HepG2 (cell line): Measurements from ENCODE around the gene ASTN2. TPM values are rescaled to one million over a fixed set of nuclear protein-coding genes. Genes with fewer than 3 reads are reported as not detected.

ENCODE experiments used
- ATAC-seq: fragments of 200-7000 bp; cut with Tn5 transposase; 3 replicates; pipeline ENCODE4 v1.9.1; 2020; ENCODE audit warnings: mild to moderate bottlenecking, moderate library complexity
- BruUV-seq: library from RNA; stranded (reverse); fragments of 400-500 nt; replicated peaks from 2 replicates; lab custom pipeline; 2021; lab: Mats Ljungman, UMichigan
- CTCF ChIA-PET: fragments of 300-600 bp; formaldehyde crosslinking; extraction: SDS; loops from one replicate; lab custom pipeline; 2021; ENCODE audit warnings: low total read pairs, inconsistent platforms, low intra/inter-chr PET ratio; lab: Yijun Ruan, JAX
- POLR2A ChIA-PET: fragments of 350-600 bp; sonication (Branson Sonifier 250); formaldehyde crosslinking; loops from one replicate; lab custom pipeline; 2020; ENCODE audit warnings: antibody characterized with exemption, inconsistent platforms; lab: Yijun Ruan, JAX
- DNase-seq: peaks from one replicate; pipeline ENCODE4 v3.0.0-alpha.2; 2015; ENCODE audit warnings: low spot score
- FAIRE-seq: peaks from 3 replicates; lab custom pipeline; 2011; peaks lifted over from hg19 to GRCh38; lab: Jason Lieb, UNC
- H2AFZ ChIP-seq: one replicate; pipeline ENCODE4 v1.6.1; 2011; ENCODE audit warnings: low read length, inconsistent platforms
- H3K27ac ChIP-seq: fragments of 300-600 bp; 3 replicates; pipeline ENCODE4 v1.8.0; 2011; ENCODE audit warnings: mixed run types, mild to moderate bottlenecking, mixed read lengths, low read length, inconsistent platforms; ENCODE audit not compliant: insufficient read depth; ENCODE audit errors: extremely low read length
- H3K27me3 ChIP-seq, 2 experiments: fragments of 200-600 bp in 1 of 2; 2 replicates in 1 of 2; 3 replicates in 1 of 2; pipeline versions ENCODE4 v1.6.0 to v1.8.0; 2011; ENCODE audit warnings: low read length in 2 of 2, mild to moderate bottlenecking in 2 of 2, moderate library complexity in 2 of 2, inconsistent platforms in 1 of 2; ENCODE audit not compliant: insufficient read depth in 2 of 2, control insufficient read depth in 1 of 2
- H3K36me3 ChIP-seq, 2 experiments: fragments of 200-600 bp in 1 of 2; replicated peaks in 1 of 2; 2 replicates in 1 of 2; 3 replicates in 1 of 2; pipeline versions ENCODE4 v1.5.1 to v1.8.0; 2011; ENCODE audit warnings: low read length in 2 of 2, inconsistent platforms in 1 of 2; ENCODE audit not compliant: insufficient read depth in 2 of 2, control insufficient read depth in 1 of 2
- H3K4me1 ChIP-seq: 2 replicates; pipeline ENCODE4 v1.5.1; 2012; ENCODE audit warnings: low read length, inconsistent platforms; ENCODE audit not compliant: insufficient read depth
- H3K4me2 ChIP-seq: 2 replicates; pipeline ENCODE4 v1.6.0; 2011; ENCODE audit warnings: low read depth, low read length, inconsistent platforms
- H3K4me3 ChIP-seq, 3 experiments: fragments of 200-600 bp in 1 of 3; sonication (generic), shearing (Covaris generic) in 1 of 3; replicated peaks in 1 of 3; 2 replicates each; pipeline ENCODE4 v1.5.1; 2011 to 2016; ENCODE audit warnings: low read length in 3 of 3, inconsistent platforms in 2 of 3, low read depth in 2 of 3, mild to moderate bottlenecking in 2 of 3, control low read depth in 1 of 3, mixed read lengths in 1 of 3; ENCODE audit not compliant: insufficient read depth in 1 of 3
- H3K79me2 ChIP-seq: one replicate; pipeline ENCODE4 v1.6.1; 2011; ENCODE audit warnings: low read length, inconsistent platforms; ENCODE audit not compliant: insufficient read depth
- H3K9ac ChIP-seq: 2 replicates; pipeline ENCODE4 v1.6.0; 2011; ENCODE audit warnings: mild to moderate bottlenecking, low read depth, low read length, inconsistent platforms; ENCODE audit not compliant: insufficient read depth
- H3K9me3 ChIP-seq: 2 replicates; pipeline ENCODE4 v1.5.1; 2012; ENCODE audit warnings: mild to moderate bottlenecking, low read length
- H4K20me1 ChIP-seq: 2 replicates; pipeline ENCODE4 v1.6.0; 2011; ENCODE audit warnings: inconsistent platforms, mild to moderate bottlenecking, low read length, moderate library complexity; ENCODE audit not compliant: insufficient read depth
- AKAP8 ChIP-seq: sonication (generic); formaldehyde crosslinking; IDR thresholded peaks from 2 replicates; pipeline ENCODE4 v1.5.1; 2020; ENCODE audit warnings: mild to moderate bottlenecking, missing genetic modification reagents
- CREB1 ChIP-seq, 2 experiments: fragments of 450-650 bp in 1 of 2; IDR thresholded peaks; 2 replicates each; pipeline ENCODE4 v1.6.1; 2016 to 2017; ENCODE audit warnings: control low read depth in 1 of 2, mild to moderate bottlenecking in 1 of 2, missing compliant biosample characterization in 1 of 2, missing genetic modification characterization in 1 of 2
- MAFF ChIP-seq: IDR thresholded peaks from 2 replicates; pipeline ENCODE4 v1.6.1; 2011; ENCODE audit warnings: low read depth, low read length, improper control_type of control experiment
- MAFK ChIP-seq, 2 experiments: IDR thresholded peaks in 1 of 2; conservative IDR thresholded peaks in 1 of 2; 2 replicates each; pipeline ENCODE4 v1.6.1; 2011; ENCODE audit warnings: improper control_type of control experiment in 2 of 2, low read length in 2 of 2
- in situ Hi-C: cut with HindIII; loops from 2 replicates; pipeline ENCODE4 v1.10.0; 2017; ENCODE audit warnings: low pct_unique_long_range_greater_than_20kb; ENCODE audit not compliant: extremely low pct_ligation_motif_present
- intact Hi-C: fragments of 100-400 bp; cut with micrococcal nuclease; formaldehyde crosslinking; loops from one replicate; pipeline ENCODE4 v1.10.0; 2022; ENCODE audit not compliant: unreplicated experiment
- polyA plus RNA-seq, 8 experiments: library from polyadenylated mRNA; depleted of rRNA in 3 of 8; stranded (reverse) in 7 of 8; unstranded in 1 of 8; fragments of >200 nt; fragmentation: Illumina TruSeq in 4 of 8; extraction: Trizol in 4 of 8; gene quantifications; 2 replicates each; pipeline versions ENCODE4 v1.2.1 to v1.2.3, GENCODE V29; 2011 to 2016; ENCODE audit warnings: low read depth in 4 of 8, missing spikeins in 1 of 8, mixed read lengths in 1 of 8; ENCODE audit not compliant: insufficient read depth in 1 of 8
- total RNA-seq, 5 experiments: library from RNA; depleted of rRNA; stranded (reverse); fragments of >200 nt; fragmentation: Illumina TruSeq; extraction: Trizol; gene quantifications; 2 replicates each; pipeline ENCODE4 v1.2.3, GENCODE V29; 2016; ENCODE audit warnings: low read depth in 1 of 5
- TF ChIP-seq, protein P1 (sequence below): sonication (generic); formaldehyde crosslinking; IDR thresholded peaks from 2 replicates; pipeline ENCODE4 v1.4.0; 2020; ENCODE audit warnings: mild to moderate bottlenecking, missing genetic modification reagents, borderline replicate concordance

ASTN2 gene
- total and polyA plus RNA-seq, 2 of the 13 experiments (the other 11 are each of a cell fraction or from before 2014, with no cell fraction given): 5.2 to 13.5 TPM

DNA sequence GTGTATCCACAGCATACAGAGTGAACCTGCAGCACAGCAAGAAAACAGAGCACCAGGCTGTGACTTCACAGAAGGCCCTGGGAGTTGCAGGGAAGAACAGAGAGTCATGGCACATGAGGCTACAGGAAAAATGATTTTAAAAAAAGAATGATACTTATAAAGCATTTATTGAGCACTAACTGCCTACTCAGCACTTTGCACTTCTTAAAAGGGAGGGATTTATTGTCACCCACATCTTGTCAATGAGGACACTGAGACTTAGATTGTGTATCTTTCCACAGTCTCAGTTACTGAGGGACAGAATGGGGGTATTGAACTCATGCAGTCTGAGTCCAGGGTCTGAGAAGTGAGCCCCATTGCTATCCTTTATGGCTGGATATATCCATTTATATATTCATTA lies 972.3 kb downstream of the ASTN2 start:
- no peaks in the 10 kb centered on the region for H3K27me3 ChIP-seq
- no peaks in the 10 kb centered on the region for H4K20me1 ChIP-seq
- H3K4me2 ChIP-seq: no peak overlapping the region
- H3K4me3 ChIP-seq: no peak overlapping the region
- H3K4me1 ChIP-seq: no peaks in the 10 kb centered on the region
- no peaks in the 10 kb centered on the region for H3K9me3 ChIP-seq
- no TSS peak for BruUV-seq
- H3K27ac ChIP-seq: no peak overlapping the region
- ChIA-PET CTCF (no interaction called here), POLR2A (no interaction called here)
- ATAC-seq: no peak
- no peak for FAIRE-seq
- intact Hi-C loops: no loop called here
- no peaks in the 10 kb centered on the region for H3K79me2 ChIP-seq
- TF ChIP-seq CREB1 (IDR thresholded peaks at IDR 0.05): no peak
- no peak for TF ChIP-seq CREB1 (CRISPR knock-in tag; IDR thresholded peaks at IDR 0.05)
- peak; percentile 94 for TF ChIP-seq MAFF
- TF ChIP-seq AKAP8 (CRISPR knock-in tag): no peak
- TF ChIP-seq MAFK (conservative IDR thresholded peaks at IDR 0.05 in 1 of 2, IDR thresholded peaks at IDR 0.05 in 1 of 2; ENCODE audit: low read length in 2 of 2): peak; percentile 89 to 97
- TF ChIP-seq, protein P1, sequence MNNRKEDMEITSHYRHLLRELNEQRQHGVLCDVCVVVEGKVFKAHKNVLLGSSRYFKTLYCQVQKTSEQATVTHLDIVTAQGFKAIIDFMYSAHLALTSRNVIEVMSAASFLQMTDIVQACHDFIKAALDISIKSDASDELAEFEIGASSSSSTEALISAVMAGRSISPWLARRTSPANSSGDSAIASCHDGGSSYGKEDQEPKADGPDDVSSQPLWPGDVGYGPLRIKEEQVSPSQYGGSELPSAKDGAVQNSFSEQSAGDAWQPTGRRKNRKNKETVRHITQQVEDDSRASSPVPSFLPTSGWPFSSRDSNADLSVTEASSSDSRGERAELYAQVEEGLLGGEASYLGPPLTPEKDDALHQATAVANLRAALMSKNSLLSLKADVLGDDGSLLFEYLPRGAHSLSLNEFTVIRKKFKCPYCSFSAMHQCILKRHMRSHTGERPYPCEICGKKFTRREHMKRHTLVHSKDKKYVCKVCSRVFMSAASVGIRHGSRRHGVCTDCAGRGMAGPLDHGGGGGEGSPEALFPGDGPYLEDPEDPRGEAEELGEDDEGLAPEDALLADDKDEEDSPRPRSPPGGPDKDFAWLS (CRISPR knock-in tag): no peak
- no peak overlapping the region for H3K9ac ChIP-seq
- in situ Hi-C loops: no loop called here
- no peak for DNase-seq
- 0 out of 5 replicates have a peak, but pooled peaks cover 0 to 5% of the 10 kb centered on the region in 2 experiments for H3K36me3 ChIP-seq
- H2AFZ ChIP-seq: no peak overlapping the region
